GM18499 (cell line): Measurements from ENCODE around the gene POLR1G.

Experiments
- ATAC-seq: cut with Tn5 transposase; IDR thresholded peaks from one replicate; pipeline ENCODE4 v1.9.1; 2021; ENCODE audit warnings: moderate number of reproducible peaks; ENCODE audit not compliant: insufficient read depth, unreplicated experiment

POLR1G gene

GRCh38 chr19:45443462-45444317 lies 37.2 kb downstream of the POLR1G start:
- no peak for ATAC-seq

- no peak for ATAC-seq
Observed at GRCh38 chr19:45444318-45445041, 38.0 kb downstream of the POLR1G start.

DNA sequence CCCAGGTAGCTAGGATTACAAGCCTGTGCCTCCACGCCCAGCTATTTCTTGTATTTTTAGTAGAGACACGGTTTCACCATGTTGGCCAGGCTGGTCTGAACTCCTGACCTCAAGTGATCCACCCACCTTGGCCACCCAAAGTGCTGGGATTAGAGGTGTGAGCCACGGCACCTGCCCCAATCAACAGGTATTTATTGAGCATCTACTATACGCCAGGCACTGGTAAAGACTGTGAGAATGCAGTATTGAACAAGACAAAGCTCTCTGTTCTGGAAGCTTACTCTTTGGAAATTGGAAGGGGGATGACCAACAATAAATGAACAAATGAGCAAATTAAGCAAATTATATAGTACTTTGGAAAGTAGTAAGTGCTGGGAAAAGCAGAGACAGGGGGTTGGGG lies 38.7 kb downstream of the POLR1G start:
- no peak for ATAC-seq

DNA sequence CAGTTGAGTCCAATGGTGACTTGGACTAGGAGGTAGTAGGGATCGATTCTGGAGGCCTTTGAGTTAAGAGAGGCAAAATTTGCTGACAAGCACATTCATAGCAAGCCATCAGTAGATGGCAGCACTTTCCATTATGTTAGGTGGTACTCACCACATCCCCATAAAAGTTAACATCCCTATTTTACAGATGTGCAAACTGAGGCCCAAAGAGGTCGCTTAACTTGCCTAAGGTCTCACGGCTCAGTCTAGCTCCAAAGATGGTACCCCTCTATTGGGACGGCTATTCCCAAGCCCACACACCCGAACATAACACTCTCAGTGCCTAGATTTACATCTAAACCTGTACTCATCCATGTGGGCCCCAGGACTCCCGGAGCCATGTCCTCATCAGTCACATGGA lies 39.9 kb downstream of the POLR1G start:
- ATAC-seq, result no peak

DNA sequence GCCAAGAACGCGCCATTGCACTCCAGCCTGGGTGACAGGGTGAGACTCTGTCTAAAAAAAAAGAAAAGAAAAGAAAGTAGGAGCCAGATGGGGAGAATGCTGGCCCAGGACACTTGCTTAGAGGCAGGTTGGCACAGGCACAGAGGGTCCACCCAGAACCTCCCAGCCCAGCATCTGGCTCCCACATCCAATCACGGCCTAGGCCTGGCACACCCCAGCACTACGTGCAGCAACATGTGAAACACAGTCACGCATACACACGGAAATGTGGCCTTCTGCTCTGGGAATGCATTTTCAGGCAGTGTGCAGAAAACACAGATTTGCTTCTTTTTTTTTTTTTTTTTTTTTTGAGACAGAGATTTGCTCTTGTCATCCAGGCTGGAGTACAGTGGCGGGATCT lies 40.5 kb downstream of the POLR1G start:
- ATAC-seq, result no peak

GRCh38 chr19:45448425-45448756 lies 41.9 kb downstream of the POLR1G start:
- no peak for ATAC-seq

GRCh38 chr19:45448887-45449299 lies 42.4 kb downstream of the POLR1G start:
- no peak for ATAC-seq

DNA sequence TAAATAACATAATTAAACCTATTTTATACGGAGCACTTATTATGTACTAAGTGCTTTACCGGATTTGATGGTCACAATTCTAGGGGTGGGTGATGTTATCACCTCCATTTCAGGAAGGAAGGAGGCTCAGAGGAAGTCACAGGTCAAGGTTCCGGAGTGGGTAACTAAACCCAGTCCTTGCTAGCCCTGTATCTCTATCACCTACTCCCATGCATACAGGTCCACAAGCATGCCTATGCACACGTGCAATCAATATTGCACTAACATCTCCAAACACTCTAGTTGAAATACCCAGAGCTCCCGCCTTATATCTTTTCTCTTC lies 43.5 kb downstream of the POLR1G start:
- no peak for ATAC-seq

GRCh38 chr19:45451131-45451849 lies 44.8 kb downstream of the POLR1G start:
- ATAC-seq, result no peak

DNA sequence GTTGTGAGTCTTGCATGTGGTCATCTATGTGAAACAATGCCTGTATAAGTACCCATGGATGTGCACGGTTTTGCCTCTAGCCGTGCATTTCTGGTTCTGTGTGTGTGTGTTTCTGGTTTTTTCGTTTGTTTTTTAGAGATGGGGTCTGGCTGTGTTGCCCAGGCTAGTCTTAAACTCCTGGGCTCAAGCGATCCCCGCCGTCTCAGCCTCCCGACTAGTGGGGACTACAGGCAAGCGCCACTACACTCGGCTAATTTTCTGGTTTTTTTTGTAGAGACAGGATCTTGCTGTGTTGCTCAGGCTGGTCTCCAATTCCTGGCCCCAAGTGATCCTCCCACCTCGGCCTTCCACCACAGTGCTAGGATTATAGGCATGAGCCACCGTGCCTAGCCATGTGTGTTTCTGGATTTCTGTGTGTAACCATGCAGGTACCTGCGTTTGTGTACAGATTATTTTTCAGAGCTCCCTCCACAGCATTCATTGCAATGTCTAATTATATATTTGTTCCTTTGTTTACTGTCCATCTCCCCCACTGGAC lies 45.5 kb downstream of the POLR1G start:
- no peak for ATAC-seq

DNA sequence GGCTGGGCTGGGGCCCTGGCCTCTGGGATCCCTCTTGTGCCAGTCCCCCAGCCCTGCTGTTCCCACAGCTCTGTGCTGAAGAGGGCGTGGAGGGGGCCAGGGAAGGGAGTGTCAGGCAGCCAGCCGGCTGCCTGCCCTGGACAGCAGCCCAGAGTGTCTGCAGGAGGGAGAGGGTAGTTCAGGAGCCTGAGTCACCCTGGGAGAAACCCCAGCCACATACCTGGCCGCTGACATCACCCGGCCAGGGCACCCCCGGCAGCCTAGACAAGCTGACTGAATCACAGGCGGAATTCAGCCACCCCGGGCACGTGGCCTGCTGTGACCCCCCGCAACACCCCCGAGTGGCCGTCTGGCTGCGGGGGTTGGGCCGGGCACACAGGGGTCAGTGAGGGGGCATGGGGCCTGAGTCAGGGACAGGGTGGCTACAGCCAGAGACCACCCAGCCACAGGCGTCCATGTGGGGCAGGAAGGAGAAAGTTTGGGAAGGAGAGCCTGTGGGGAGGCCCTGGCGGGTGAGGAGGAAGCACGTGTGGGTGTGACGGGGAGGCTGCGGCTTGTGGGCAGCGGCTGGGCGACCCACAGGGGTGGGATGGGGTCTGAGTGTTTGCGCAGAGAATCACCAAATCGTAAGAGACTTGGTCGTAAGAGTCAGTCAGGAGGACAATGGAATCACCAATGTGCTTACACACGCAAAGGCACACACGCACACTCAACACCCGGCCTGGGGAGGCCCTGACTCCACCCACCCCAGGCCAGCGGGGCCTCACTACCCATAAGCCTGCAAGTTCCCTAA lies 49.5 kb downstream of the POLR1G start:
- ATAC-seq, result no peak

- ATAC-seq, result no peak
Observed at GRCh38 chr19:45456500-45456815, 50.0 kb downstream of the POLR1G start.

GRCh38 chr19:45457776-45458175 lies 51.3 kb downstream of the POLR1G start:
- no peak for ATAC-seq
